LNCAP (cell line): ENCODE results near the gene ADAM12.

Source experiments
- TF ChIP-seq, protein P1 (sequence below): fragments of 450-650 bp; IDR thresholded peaks from 2 replicates; pipeline ENCODE4 v1.5.1; 2017; ENCODE audit warnings: mild to moderate bottlenecking

ADAM12 gene

DNA sequence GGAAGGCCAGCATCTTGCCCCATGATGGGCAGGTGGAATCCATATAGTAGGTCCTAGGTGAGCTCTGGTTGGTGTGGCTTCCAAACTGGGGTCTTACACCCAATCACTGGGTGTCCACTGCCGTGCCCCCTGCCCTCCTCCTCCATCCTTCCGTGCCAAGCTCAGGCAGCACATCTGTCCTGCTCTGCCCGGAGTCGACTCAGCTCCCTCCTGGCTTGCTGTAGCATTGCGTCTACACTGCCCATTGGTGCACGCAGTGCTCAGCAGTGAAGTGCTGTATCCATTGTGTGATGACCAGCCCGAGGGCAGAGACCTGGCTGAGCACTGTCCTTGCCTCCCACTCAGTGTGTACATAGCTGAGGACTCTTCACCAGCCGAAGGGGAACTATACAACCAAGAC, 148.4 kb downstream of the ADAM12 start:
- TF ChIP-seq, protein P1, sequence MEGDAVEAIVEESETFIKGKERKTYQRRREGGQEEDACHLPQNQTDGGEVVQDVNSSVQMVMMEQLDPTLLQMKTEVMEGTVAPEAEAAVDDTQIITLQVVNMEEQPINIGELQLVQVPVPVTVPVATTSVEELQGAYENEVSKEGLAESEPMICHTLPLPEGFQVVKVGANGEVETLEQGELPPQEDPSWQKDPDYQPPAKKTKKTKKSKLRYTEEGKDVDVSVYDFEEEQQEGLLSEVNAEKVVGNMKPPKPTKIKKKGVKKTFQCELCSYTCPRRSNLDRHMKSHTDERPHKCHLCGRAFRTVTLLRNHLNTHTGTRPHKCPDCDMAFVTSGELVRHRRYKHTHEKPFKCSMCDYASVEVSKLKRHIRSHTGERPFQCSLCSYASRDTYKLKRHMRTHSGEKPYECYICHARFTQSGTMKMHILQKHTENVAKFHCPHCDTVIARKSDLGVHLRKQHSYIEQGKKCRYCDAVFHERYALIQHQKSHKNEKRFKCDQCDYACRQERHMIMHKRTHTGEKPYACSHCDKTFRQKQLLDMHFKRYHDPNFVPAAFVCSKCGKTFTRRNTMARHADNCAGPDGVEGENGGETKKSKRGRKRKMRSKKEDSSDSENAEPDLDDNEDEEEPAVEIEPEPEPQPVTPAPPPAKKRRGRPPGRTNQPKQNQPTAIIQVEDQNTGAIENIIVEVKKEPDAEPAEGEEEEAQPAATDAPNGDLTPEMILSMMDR: no peak

DNA sequence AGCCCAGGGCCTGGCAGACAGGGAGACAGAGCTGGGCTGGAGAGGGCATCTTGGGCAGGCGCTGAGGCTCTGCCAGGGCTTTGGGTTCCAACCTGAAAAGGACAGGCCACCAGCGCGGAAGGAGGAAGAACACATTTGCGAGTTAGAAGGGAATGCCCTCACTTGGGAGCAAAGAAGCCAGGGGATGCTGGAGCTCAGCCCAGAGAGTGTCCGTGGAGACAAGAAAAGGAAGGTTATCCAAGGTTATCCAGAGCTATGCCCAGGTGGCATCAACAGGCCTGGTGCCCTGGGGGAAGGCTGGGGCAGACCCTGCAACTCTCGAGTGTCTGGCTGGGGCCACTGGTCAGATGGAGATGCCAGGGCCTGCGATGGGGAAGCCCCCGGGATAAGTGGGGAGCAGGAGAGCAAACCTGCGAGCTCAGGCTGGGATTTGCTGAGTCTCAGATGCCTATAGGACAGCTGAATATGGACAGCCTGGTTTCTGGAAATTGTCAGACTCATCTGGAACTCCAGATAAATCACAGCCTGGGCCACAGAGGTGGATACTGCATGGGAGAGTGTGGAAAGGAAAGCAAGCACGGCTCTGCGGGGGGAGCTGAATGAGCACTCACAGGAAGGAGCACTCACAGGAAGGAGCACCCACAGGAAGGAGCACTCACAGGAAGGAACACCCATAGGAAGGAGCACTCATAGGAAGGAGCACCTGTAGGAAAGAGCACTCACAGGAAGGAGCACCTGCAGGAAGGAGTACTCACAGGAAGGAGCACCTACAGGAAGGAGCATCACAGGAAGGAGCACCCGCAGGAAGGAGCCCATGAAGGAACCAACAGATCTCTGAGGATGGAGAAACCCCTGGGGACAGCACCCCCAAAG, 152.1 kb downstream of the ADAM12 start:
- TF ChIP-seq, protein P1: no peak

DNA sequence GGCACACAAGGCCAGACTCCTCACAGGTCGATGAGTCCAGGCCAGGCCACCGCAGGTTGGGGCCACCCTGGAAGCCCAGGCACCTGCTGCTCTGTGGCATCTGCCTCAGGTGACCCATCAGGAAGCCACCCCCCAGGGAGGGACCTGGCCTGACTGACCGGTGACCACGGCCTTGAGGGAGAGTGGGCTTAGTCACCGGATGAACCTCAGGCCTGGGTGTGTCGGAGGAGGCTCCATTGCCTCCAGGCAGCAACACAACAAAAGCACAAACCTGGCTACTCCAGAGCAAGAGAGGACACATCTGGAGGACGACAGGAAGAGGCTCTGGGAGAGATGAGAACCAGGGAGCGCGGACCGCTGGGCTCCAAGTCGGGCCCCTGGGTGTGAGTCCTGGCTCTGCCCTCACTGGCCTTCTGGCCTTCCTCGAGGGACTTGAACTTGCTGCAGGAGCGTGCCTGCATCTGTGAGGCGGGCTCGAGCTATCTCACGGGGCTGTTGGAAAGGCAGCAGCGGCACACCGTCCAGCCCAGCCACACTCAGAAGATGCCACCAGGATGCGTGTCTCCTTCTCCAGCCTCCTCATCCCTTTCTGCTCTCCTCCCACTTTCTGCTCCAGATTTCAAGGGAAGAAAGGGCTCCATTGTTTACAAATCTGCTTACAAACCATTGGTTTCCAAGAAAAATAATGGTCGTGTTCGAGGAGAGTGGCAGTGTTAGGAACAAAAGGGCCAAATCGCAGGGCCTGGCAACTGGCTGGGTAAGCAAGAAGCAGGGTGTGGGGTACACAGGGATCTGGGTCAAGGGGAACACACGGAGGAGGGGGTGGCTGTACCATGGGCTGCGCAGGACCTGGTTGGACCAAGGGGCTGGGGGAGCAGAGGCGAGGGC, 152.9 kb downstream of the ADAM12 start:
- TF ChIP-seq, protein P1: no peak

DNA sequence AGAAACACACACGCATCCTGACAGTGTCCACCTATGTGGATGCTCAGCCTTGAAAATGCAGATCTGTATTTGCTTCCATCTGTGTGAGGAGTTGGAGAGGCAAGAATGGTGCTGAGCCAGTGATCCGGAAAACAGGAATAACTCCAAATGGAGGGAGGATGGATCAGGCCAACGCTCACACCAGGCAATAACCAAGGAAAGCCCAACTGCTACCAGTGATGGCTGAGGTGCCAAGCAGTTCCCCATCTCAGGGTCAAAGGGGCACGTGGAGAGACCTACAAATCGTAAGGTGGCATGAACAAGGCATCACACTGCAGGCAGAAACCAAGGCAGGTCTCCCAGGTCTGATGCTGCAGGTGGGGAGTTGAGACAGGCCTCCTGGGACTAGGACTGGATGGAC, 153.6 kb downstream of the ADAM12 start:
- TF ChIP-seq, protein P1: no peak

DNA sequence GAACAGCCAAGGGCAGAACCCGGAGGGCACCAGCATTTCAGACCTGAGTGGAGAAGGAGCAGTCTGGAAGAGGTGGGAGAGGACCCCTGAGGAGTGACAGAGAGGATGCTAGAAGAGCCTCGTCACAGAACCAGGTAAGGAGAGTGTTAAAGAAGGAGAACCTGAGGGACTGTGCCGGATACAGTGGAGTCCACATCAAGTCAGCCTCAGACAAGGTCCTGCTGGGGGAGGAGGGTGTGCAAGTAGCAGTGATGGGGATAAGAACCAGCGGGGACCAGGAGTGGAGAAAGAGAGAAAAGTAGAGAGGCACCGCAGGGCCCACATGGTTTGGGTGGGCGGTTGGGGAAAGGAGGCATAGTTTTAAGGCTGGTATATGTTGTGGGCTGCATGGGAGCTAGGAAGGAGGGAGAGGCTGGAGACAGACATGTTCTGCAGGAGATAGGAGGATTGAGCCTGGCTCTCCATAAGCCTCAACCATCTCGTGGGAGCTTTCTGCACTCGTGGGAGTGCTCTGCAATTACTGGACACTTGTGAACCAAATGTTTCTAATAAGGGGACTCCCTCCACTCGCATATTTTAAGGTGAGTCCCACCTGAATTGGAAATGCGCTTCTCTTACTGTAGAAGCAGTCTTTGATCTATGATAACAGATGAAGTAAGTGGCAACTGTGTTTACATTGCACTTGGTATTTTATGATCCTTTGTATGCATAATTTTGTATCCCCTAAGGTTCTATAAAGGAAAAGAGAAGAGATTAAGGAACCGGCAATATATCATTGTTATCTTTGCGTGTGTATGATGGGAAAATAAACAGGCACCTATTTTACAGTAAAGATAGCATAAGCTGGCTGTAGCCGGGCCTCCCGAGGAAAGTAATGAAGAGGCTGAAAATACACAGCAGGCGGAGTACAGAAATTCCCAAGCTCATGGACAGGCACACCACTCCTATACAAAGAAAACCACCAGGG, 154.8 kb downstream of the ADAM12 start:
- TF ChIP-seq, protein P1: no peak

DNA sequence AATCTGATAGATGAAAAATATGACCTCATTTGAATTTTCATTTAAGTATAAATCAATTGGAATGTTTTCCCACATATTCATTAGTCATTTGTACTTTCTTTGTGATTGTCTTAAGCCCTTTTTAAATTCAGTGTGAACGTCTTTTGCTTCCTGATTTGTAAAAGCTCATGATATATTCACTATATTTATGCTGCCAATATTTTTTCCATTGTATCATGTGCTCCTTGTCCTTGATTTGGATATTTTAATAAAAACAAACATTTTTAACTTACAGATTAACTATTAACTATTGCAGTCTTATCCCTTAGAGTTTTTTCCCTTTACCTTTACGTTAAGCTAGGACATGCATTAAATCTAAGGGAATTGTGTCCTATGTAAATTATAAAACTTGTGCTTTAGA, 157.7 kb downstream of the ADAM12 start:
- TF ChIP-seq, protein P1: no peak

DNA sequence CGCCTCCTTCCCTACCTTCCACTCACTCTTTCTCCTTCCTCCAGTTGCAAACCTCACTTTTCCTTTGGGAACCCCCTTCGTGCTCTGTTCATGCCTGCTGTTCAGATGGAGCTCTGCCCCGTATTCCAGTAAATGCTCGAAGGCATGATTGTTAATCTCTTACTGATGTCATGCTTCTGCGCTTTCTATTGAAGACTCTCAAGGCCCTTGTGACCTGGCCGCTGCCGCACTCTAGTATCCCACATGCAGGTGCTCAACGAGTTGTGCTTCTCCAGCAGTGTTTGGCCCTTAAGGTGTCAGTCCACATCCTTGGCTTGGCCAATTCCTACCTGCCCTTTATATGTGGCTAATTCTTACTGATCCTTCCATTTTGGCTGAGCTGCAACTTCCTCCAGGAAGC, 158.6 kb downstream of the ADAM12 start:
- TF ChIP-seq, protein P1: no peak
